ENCODE results near the gene KCNIP3. TPM values are rescaled to one million over a fixed set of nuclear protein-coding genes. Genes with fewer than 3 reads are reported as not detected.

KCNIP3 gene
- total and polyA plus RNA-seq, 4 donors, result 1.8 to 2.7 (median 2.1) TPM

DNA sequence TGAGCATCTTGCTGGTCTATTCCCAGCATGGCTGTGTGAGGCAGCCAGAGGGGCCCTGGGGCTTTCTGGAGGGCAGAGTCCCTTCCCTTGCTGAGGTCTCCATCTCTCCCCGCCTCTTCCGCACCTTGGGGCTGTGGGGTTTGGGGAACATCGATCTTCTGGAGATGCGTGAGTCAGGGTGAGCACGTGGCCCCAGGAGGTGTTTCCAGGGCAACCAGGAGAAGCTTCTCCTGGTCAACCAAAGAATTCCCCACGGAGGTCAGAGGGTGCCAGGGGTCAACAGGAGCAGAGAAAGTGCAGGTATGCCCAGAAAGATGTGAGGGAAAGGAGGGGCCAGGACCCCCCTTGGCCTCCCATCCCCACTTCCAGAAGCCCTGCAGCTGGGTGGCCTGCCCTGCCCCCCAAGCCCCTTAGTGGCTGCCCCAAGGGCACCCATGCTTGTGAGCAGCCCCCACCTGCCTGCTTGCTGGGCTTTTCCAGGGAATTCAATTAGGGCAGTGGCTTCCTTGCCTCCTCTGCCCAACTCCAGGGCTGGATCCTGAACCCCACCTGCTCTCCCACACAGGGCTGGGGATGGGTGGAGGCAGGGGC, 25.7 kb upstream of the KCNIP3 start:
- ATAC-seq (ENCODE audit: insufficient read depth, low FRiP score), result no peak
- TF ChIP-seq, protein P1, sequence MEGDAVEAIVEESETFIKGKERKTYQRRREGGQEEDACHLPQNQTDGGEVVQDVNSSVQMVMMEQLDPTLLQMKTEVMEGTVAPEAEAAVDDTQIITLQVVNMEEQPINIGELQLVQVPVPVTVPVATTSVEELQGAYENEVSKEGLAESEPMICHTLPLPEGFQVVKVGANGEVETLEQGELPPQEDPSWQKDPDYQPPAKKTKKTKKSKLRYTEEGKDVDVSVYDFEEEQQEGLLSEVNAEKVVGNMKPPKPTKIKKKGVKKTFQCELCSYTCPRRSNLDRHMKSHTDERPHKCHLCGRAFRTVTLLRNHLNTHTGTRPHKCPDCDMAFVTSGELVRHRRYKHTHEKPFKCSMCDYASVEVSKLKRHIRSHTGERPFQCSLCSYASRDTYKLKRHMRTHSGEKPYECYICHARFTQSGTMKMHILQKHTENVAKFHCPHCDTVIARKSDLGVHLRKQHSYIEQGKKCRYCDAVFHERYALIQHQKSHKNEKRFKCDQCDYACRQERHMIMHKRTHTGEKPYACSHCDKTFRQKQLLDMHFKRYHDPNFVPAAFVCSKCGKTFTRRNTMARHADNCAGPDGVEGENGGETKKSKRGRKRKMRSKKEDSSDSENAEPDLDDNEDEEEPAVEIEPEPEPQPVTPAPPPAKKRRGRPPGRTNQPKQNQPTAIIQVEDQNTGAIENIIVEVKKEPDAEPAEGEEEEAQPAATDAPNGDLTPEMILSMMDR (IDR thresholded peaks at IDR 0.05; ENCODE audit: control extremely low read depth, extremely low read depth), result no peak
- Histone ChIP-seq H3K4me3 (no peak overlapping the region), H3K36me3 (ENCODE audit: control insufficient read depth in 4 of 4, insufficient read depth in 4 of 4, low read length in 4 of 4) (no peaks in the 10 kb centered on the region), H3K27ac (ENCODE audit: low read depth in 1 of 2, low read length in 1 of 2) (no peak overlapping the region), H3K4me1 (ENCODE audit: control insufficient read depth in 5 of 5, insufficient read depth in 5 of 5, low read length in 5 of 5) (peaks cover 0 to 4% (median 0%) of the 10 kb centered on the region in 5 donors), H3K27me3 (ENCODE audit: control insufficient read depth in 3 of 3, insufficient read depth in 3 of 3, low read length in 2 of 3) (no peaks in the 10 kb centered on the region), H3K9ac (ENCODE audit: insufficient read depth in 1 of 2, low read length in 2 of 2) (no peak overlapping the region), H3K9me3 (ENCODE audit: control insufficient read depth in 4 of 4, insufficient read depth in 3 of 4, low read length in 3 of 4) (no peaks in the 10 kb centered on the region)
- WGBS, 2 donors, result 78 to 84% methylated on average over 6 of the region's 6 CpGs
- peak in 1 of 3 donors; percentile 7 for DNase-seq

DNA sequence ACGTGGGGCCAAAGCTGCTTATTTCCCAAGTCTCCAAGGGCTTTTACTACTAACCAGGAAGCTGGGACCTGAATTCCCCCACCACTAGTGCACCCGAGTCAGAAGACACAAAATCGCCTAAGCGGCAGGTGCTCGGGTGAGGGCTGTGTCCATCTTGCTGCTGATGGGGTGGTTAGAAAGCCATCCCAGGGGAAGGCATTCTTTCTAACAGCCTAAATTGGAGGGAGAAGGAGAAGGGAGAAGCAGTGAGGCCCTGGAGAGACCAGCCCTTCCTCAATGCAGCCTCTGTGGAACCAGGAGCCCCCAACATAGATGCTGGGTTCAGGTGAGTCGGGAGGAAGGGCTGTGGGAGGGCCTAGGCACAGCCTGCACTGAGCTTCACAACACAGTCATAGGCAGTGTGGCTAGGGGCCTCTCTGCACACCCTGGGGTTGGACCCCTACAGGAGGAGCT, 24.8 kb upstream of the KCNIP3 start:
- H3K36me3 ChIP-seq (ENCODE audit: control insufficient read depth in 4 of 4, insufficient read depth in 4 of 4, low read length in 4 of 4), result no peaks in the 10 kb centered on the region
- H3K4me1 ChIP-seq (ENCODE audit: control insufficient read depth in 5 of 5, insufficient read depth in 5 of 5, low read length in 5 of 5), result peaks cover 0 to 7% (median 0%) of the 10 kb centered on the region in 5 donors
- no peaks in the 10 kb centered on the region for H3K27me3 ChIP-seq (ENCODE audit: control insufficient read depth in 3 of 3, insufficient read depth in 3 of 3, low read length in 2 of 3)
- no peak overlapping the region for H3K27ac ChIP-seq (ENCODE audit: low read depth in 1 of 2, low read length in 1 of 2)
- DNase-seq (peak in 1 of 3 donors; percentile 2), ATAC-seq (ENCODE audit: insufficient read depth, low FRiP score) (no peak)
- no peak overlapping the region for H3K4me3 ChIP-seq
- no peak overlapping the region for H3K9ac ChIP-seq (ENCODE audit: insufficient read depth in 1 of 2, low read length in 2 of 2)
- no peaks in the 10 kb centered on the region for H3K9me3 ChIP-seq (ENCODE audit: control insufficient read depth in 4 of 4, insufficient read depth in 3 of 4, low read length in 3 of 4)
- 93 to 95% methylated on average over 6 of the region's 6 CpGs for WGBS, 2 donors
- TF ChIP-seq, protein P1 (IDR thresholded peaks at IDR 0.05; ENCODE audit: control extremely low read depth, extremely low read depth), result no peak

DNA sequence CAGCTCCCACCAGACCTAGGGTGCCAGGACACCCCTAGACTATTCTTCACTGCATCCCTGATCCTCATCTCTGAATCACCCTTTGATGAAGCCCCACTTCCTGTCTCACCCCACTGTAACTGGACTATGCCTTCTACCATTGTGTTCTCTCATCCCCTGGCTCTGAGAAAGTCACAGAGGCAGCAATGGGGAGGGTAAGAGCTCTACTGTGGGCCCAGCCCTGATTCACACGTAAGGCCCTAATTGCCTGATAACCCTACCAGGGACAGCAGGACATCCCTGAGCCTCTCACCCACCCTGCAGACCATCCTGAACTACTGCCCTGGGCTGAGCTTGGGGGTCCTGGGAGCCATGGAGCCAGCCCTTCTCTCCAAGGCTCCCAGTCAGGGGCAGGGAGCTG, 24.4 kb upstream of the KCNIP3 start:
- ATAC-seq (ENCODE audit: insufficient read depth, low FRiP score), result no peak
- peak in 1 of 3 donors; percentile 4 for DNase-seq

More for the DNA sequence above, 24.4 kb upstream of the KCNIP3 start:
- H3K36me3 ChIP-seq (ENCODE audit: control insufficient read depth in 4 of 4, insufficient read depth in 4 of 4, low read length in 4 of 4), result no peaks in the 10 kb centered on the region
- no peaks in the 10 kb centered on the region for H3K27me3 ChIP-seq (ENCODE audit: control insufficient read depth in 3 of 3, insufficient read depth in 3 of 3, low read length in 2 of 3)
- peaks cover 0 to 7% (median 0%) of the 10 kb centered on the region in 5 donors for H3K4me1 ChIP-seq (ENCODE audit: control insufficient read depth in 5 of 5, insufficient read depth in 5 of 5, low read length in 5 of 5)
- H3K27ac ChIP-seq (ENCODE audit: low read depth in 1 of 2, low read length in 1 of 2), result no peak overlapping the region
- no peaks in the 10 kb centered on the region for H3K9me3 ChIP-seq (ENCODE audit: control insufficient read depth in 4 of 4, insufficient read depth in 3 of 4, low read length in 3 of 4)
- WGBS, 2 donors, result 83 to 95% methylated on average over 1 of the region's 1 CpG
- no peak overlapping the region for H3K9ac ChIP-seq (ENCODE audit: insufficient read depth in 1 of 2, low read length in 2 of 2)
- no peak overlapping the region for H3K4me3 ChIP-seq
- TF ChIP-seq, protein P1 (IDR thresholded peaks at IDR 0.05; ENCODE audit: control extremely low read depth, extremely low read depth), result no peak
